ENCODE results near the gene EHMT1.

- TF ChIP-seq, protein P1, sequence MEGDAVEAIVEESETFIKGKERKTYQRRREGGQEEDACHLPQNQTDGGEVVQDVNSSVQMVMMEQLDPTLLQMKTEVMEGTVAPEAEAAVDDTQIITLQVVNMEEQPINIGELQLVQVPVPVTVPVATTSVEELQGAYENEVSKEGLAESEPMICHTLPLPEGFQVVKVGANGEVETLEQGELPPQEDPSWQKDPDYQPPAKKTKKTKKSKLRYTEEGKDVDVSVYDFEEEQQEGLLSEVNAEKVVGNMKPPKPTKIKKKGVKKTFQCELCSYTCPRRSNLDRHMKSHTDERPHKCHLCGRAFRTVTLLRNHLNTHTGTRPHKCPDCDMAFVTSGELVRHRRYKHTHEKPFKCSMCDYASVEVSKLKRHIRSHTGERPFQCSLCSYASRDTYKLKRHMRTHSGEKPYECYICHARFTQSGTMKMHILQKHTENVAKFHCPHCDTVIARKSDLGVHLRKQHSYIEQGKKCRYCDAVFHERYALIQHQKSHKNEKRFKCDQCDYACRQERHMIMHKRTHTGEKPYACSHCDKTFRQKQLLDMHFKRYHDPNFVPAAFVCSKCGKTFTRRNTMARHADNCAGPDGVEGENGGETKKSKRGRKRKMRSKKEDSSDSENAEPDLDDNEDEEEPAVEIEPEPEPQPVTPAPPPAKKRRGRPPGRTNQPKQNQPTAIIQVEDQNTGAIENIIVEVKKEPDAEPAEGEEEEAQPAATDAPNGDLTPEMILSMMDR (IDR thresholded peaks at IDR 0.05; ENCODE audit: poor library complexity), result no peak
- TF ChIP-seq EZH2 (IDR thresholded peaks at IDR 0.05; ENCODE audit: borderline replicate concordance), result no peak
Measured at GRCh38 chr9:137679695-137680305, 61.0 kb downstream of the EHMT1 start.
